Sigmoid colon (tissue), 4 donors: ENCODE results near the gene ASTN1.

Experiments
- CTCF ChIP-seq, 4 experiments: fragments of 450-650 bp in 3 of 4; fragments of 200-600 bp in 1 of 4; IDR thresholded peaks; one replicate each; pipeline ENCODE4 v1.5.1; 2016 to 2019; ENCODE audit warnings: antibody characterized with exemption in 4 of 4, mild to moderate bottlenecking in 3 of 4, moderate library complexity in 2 of 4
- POLR2AphosphoS5 ChIP-seq, 4 donors: sonication (generic); formaldehyde crosslinking; IDR thresholded peaks; one replicate each; pipeline ENCODE4 v1.6.1; 2017; ENCODE audit warnings: antibody characterized with exemption in 4 of 4

GRCh38 chr1:177142791-177143271 is 21.7 kb downstream of the ASTN1 start:
- TF ChIP-seq CTCF (IDR thresholded peaks at IDR 0.05) (no peak), POLR2AphosphoS5 (IDR thresholded peaks at IDR 0.05) (no peak)
